Left renal cortex interstitium (tissue), 4 donors: ENCODE measurements around the gene MMP24OS. TPM values are rescaled to one million over a fixed set of nuclear protein-coding genes. Genes with fewer than 3 reads are reported as not detected.

ENCODE experiments used
- DNase-seq, 4 donors: peaks; one replicate each; pipeline ENCODE4 v3.0.0-alpha.2; 2013; ENCODE audit warnings: low read depth in 4 of 4, low spot score in 2 of 4, missing footprints in 1 of 4
- polyA plus RNA-seq, 4 donors: library from polyadenylated mRNA; unstranded; fragments of 120-200 nt; gene quantifications; one replicate each; pipeline ENCODE4 v1.2.1, GENCODE V29; 2013; ENCODE audit not compliant: insufficient read length in 4 of 4

The MMP24OS gene
- polyA plus RNA-seq, 4 donors: 37.7 to 49.2 (median 42.7) TPM

- DNase-seq: no peak
These were observed 30.0 kb upstream of the MMP24OS start for GRCh38 chr20:35307666-35308653.

GRCh38 chr20:35306931-35307517, 29.1 kb upstream of the MMP24OS start:
- DNase-seq: no peak

GRCh38 chr20:35305682-35306556, 28.0 kb upstream of the MMP24OS start:
- no peak for DNase-seq

GRCh38 chr20:35304956-35305355, 27.0 kb upstream of the MMP24OS start:
- DNase-seq: no peak

- DNase-seq: peak in 2 of 4 donors; percentile 65 to 78
These were observed 26.0 kb upstream of the MMP24OS start for GRCh38 chr20:35303735-35304491.

GRCh38 chr20:35303382-35303734, 25.4 kb upstream of the MMP24OS start:
- DNase-seq: no peak

- DNase-seq: no peak
These were observed 24.8 kb upstream of the MMP24OS start for GRCh38 chr20:35302421-35303335.

- DNase-seq: no peak
These were observed 23.5 kb upstream of the MMP24OS start for GRCh38 chr20:35301426-35301825.

- DNase-seq: no peak
These were observed 22.7 kb upstream of the MMP24OS start for GRCh38 chr20:35300469-35301262.

- no peak for DNase-seq
These were observed 21.9 kb upstream of the MMP24OS start for GRCh38 chr20:35299780-35300179.

- DNase-seq: no peak
These were observed 20.3 kb upstream of the MMP24OS start for GRCh38 chr20:35298264-35298663.

GRCh38 chr20:35297740-35298139, 19.8 kb upstream of the MMP24OS start:
- no peak for DNase-seq

- DNase-seq: no peak
These were observed 19.2 kb upstream of the MMP24OS start for GRCh38 chr20:35297155-35297554.

GRCh38 chr20:35296101-35296554, 18.2 kb upstream of the MMP24OS start:
- no peak for DNase-seq

- no peak for DNase-seq
These were observed 17.8 kb upstream of the MMP24OS start for GRCh38 chr20:35295674-35296073.

GRCh38 chr20:35295058-35295457, 17.1 kb upstream of the MMP24OS start:
- no peak for DNase-seq

- DNase-seq: no peak
These were observed 16.4 kb upstream of the MMP24OS start for GRCh38 chr20:35294293-35294685.
